GM23338 (cell line): Measurements from ENCODE around the gene STRN4. TPM values are rescaled to one million over a fixed set of nuclear protein-coding genes. Genes with fewer than 3 reads are reported as not detected.

ENCODE experiments used
- ATAC-seq: fragments of 200-7000 bp; cut with Tn5 transposase; 3 replicates; pipeline ENCODE4 v1.9.1; 2020
- DNase-seq: peaks from one replicate; pipeline ENCODE4 v3.0.0-alpha.2; 2015; ENCODE audit warnings: low spot score
- H2AFZ ChIP-seq: fragments of 200-600 bp; sonication (generic); 2 replicates; pipeline ENCODE4 v1.8.0; 2016; ENCODE audit warnings: antibody characterized with exemption, mild to moderate bottlenecking, moderate library complexity
- H3F3A ChIP-seq: fragments of 200-600 bp; sonication (generic); replicated peaks from 2 replicates; pipeline ENCODE4 v1.8.0; 2017; ENCODE audit warnings: antibody characterized with exemption, mixed run types, low read depth
- H3K27ac ChIP-seq: fragments of 200-600 bp; sonication (generic); 2 replicates; pipeline ENCODE4 v1.6.1; 2016; ENCODE audit warnings: low read depth
- H3K27me3 ChIP-seq: fragments of 200-600 bp; sonication (generic); 2 replicates; pipeline ENCODE4 v1.8.0; 2016; ENCODE audit warnings: mild to moderate bottlenecking, mixed run types, moderate library complexity; ENCODE audit not compliant: insufficient read depth
- H3K36me3 ChIP-seq: fragments of 200-600 bp; sonication (generic); 2 replicates; pipeline ENCODE4 v1.8.0; 2016; ENCODE audit warnings: mild to moderate bottlenecking; ENCODE audit not compliant: insufficient read depth
- H3K4me1 ChIP-seq: fragments of 200-600 bp; sonication (generic); 2 replicates; pipeline ENCODE4 v1.8.0; 2016; ENCODE audit warnings: mild to moderate bottlenecking, moderate library complexity; ENCODE audit not compliant: insufficient read depth
- H3K4me2 ChIP-seq: fragments of 200-600 bp; sonication (generic); 2 replicates; pipeline ENCODE4 v1.7.1; 2017; ENCODE audit warnings: mixed run types
- H3K4me3 ChIP-seq: fragments of 200-600 bp; sonication (generic); 2 replicates; pipeline ENCODE4 v1.6.1; 2016; ENCODE audit warnings: mixed run types
- H3K79me2 ChIP-seq: fragments of 200-600 bp; sonication (generic); replicated peaks from 2 replicates; pipeline ENCODE4 v1.8.0; 2017; ENCODE audit warnings: mild to moderate bottlenecking; ENCODE audit not compliant: insufficient read depth
- H3K9me2 ChIP-seq: fragments of 200-600 bp; sonication (generic); 2 replicates; pipeline ENCODE4 v1.8.0; 2017; ENCODE audit not compliant: insufficient read depth
- H4K20me1 ChIP-seq: fragments of 200-600 bp; sonication (generic); replicated peaks from 2 replicates; pipeline ENCODE4 v1.8.0; 2017; ENCODE audit warnings: mild to moderate bottlenecking; ENCODE audit not compliant: insufficient read depth
- H3K27ac Mint-ChIP-seq: 2 replicates; pipeline ENCODE4 v1.8.0; 2020; ENCODE audit warnings: inconsistent platforms, mild to moderate bottlenecking, moderate library complexity, mixed read lengths
- H3K27me3 Mint-ChIP-seq: 3 replicates; pipeline ENCODE4 v1.8.0; 2022; ENCODE audit warnings: low read depth, mild to moderate bottlenecking, moderate library complexity, mixed read lengths, inconsistent platforms; ENCODE audit not compliant: insufficient read depth, poor library complexity
- H3K36me3 Mint-ChIP-seq: 3 replicates; pipeline ENCODE4 v1.8.0; 2021; ENCODE audit warnings: low read depth, mild to moderate bottlenecking, inconsistent platforms, moderate library complexity, mixed read lengths
- H3K4me1 Mint-ChIP-seq: 3 replicates; pipeline ENCODE4 v1.8.0; 2020; ENCODE audit warnings: mild to moderate bottlenecking, inconsistent platforms, mixed read lengths
- H3K4me3 Mint-ChIP-seq: 3 replicates; pipeline ENCODE4 v1.8.0; 2021; ENCODE audit warnings: moderate library complexity, mild to moderate bottlenecking, inconsistent platforms, mixed read lengths
- H3K9me3 Mint-ChIP-seq: 3 replicates; pipeline ENCODE4 v1.8.0; 2020; ENCODE audit warnings: moderate library complexity, mild to moderate bottlenecking, inconsistent platforms, mixed read lengths
- CREB1 ChIP-seq: fragments of 250-450 bp; sonication (Bioruptor Pico); IDR thresholded peaks from 2 replicates; pipeline ENCODE4 v1.5.0; 2020; ENCODE audit warnings: low read depth, mild to moderate bottlenecking, moderate library complexity
- EZH2 ChIP-seq: fragments of 200-600 bp; sonication (generic); IDR thresholded peaks from one replicate; pipeline ENCODE4 v1.8.0; 2017; ENCODE audit warnings: antibody characterized with exemption, mild to moderate bottlenecking, low read depth; ENCODE audit not compliant: unreplicated experiment
- NANOG ChIP-seq: IDR thresholded peaks from 2 replicates; pipeline ENCODE4 v1.6.1; 2016; ENCODE audit warnings: antibody characterized with exemption, borderline replicate concordance
- STAT1 ChIP-seq: IDR thresholded peaks from one replicate; pipeline ENCODE4 v1.6.1; 2016; ENCODE audit warnings: antibody characterized with exemption; ENCODE audit not compliant: unreplicated experiment
- ZNF331 ChIP-seq: fragments of 250-450 bp; sonication (Bioruptor Pico); IDR thresholded peaks from 2 replicates; pipeline ENCODE4 v1.5.0; 2020; ENCODE audit warnings: low read depth, mild to moderate bottlenecking, moderate library complexity
- polyA plus RNA-seq: library from polyadenylated mRNA; unstranded; fragments of >200 nt; fragmentation: Nextera tagmentation; extraction: Ambion mirVana; gene quantifications from 2 replicates; pipeline ENCODE4 v1.2.1, GENCODE V29; 2016
- total RNA-seq: library from RNA; depleted of rRNA; stranded (reverse); fragments of >200 nt; shearing (Covaris generic); gene quantifications from 2 replicates; pipeline ENCODE4 v1.2.3, GENCODE V29; 2014
- TF ChIP-seq, protein P1 (sequence below), 2 experiments: fragments of 200-600 bp in 1 of 2; sonication (generic) in 1 of 2; conservative IDR thresholded peaks; 2 replicates each; pipeline versions ENCODE4 v1.5.1 to v1.6.1; 2016 to 2017; ENCODE audit warnings: antibody characterized with exemption in 2 of 2, low read depth in 2 of 2, mild to moderate bottlenecking in 2 of 2, moderate library complexity in 1 of 2
- TF ChIP-seq, protein P2 (sequence below): IDR thresholded peaks from 2 replicates; pipeline ENCODE4 v1.6.1; 2016; ENCODE audit warnings: antibody characterized with exemption
- TF ChIP-seq, protein P3 (sequence below): IDR thresholded peaks from one replicate; pipeline ENCODE4 v1.6.1; 2018; ENCODE audit warnings: antibody characterized with exemption; ENCODE audit not compliant: unreplicated experiment
- TF ChIP-seq, protein P4 (sequence below): fragments of 250-450 bp; sonication (Bioruptor Pico); IDR thresholded peaks from 2 replicates; pipeline ENCODE4 v1.5.0; 2020; ENCODE audit warnings: mild to moderate bottlenecking, moderate library complexity

Gene STRN4
- total and polyA plus RNA-seq, 2 experiments from 2014 or later = 62.1 to 140 TPM

DNA sequence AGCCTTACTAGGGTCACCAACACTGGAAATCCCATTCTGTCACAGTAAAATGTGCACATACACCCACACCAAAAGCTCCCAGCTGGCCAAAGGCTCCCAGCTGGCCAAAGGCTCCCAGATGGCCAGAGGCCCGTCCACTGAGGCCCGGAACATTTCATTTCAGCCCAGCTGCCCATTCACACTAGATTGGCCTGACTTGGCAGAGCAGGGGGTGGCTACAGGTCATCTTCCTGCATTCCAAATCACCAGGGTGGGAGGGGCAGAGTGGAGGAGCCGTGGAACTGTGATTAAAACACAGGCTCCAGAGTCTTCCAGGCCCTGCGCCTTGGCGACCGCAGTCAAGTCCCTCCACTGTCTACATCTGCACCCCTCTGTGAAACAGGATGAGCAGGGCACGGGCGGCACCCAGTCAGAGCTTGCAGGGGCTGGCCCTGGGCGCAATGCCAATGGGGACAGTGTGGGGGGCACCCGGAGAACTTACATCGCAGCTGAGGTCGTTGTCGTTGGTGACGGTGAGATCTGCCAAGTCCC, 19.2 kb downstream of the STRN4 start (continued):
- TF ChIP-seq, protein P1, sequence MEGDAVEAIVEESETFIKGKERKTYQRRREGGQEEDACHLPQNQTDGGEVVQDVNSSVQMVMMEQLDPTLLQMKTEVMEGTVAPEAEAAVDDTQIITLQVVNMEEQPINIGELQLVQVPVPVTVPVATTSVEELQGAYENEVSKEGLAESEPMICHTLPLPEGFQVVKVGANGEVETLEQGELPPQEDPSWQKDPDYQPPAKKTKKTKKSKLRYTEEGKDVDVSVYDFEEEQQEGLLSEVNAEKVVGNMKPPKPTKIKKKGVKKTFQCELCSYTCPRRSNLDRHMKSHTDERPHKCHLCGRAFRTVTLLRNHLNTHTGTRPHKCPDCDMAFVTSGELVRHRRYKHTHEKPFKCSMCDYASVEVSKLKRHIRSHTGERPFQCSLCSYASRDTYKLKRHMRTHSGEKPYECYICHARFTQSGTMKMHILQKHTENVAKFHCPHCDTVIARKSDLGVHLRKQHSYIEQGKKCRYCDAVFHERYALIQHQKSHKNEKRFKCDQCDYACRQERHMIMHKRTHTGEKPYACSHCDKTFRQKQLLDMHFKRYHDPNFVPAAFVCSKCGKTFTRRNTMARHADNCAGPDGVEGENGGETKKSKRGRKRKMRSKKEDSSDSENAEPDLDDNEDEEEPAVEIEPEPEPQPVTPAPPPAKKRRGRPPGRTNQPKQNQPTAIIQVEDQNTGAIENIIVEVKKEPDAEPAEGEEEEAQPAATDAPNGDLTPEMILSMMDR (conservative IDR thresholded peaks at IDR 0.05; ENCODE audit: low read depth in 2 of 2) = no peak
- no peak for TF ChIP-seq STAT1
- TF ChIP-seq NANOG = no peak
- TF ChIP-seq, protein P2, sequence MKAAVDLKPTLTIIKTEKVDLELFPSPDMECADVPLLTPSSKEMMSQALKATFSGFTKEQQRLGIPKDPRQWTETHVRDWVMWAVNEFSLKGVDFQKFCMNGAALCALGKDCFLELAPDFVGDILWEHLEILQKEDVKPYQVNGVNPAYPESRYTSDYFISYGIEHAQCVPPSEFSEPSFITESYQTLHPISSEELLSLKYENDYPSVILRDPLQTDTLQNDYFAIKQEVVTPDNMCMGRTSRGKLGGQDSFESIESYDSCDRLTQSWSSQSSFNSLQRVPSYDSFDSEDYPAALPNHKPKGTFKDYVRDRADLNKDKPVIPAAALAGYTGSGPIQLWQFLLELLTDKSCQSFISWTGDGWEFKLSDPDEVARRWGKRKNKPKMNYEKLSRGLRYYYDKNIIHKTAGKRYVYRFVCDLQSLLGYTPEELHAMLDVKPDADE = no peak
- TF ChIP-seq, protein P3, sequence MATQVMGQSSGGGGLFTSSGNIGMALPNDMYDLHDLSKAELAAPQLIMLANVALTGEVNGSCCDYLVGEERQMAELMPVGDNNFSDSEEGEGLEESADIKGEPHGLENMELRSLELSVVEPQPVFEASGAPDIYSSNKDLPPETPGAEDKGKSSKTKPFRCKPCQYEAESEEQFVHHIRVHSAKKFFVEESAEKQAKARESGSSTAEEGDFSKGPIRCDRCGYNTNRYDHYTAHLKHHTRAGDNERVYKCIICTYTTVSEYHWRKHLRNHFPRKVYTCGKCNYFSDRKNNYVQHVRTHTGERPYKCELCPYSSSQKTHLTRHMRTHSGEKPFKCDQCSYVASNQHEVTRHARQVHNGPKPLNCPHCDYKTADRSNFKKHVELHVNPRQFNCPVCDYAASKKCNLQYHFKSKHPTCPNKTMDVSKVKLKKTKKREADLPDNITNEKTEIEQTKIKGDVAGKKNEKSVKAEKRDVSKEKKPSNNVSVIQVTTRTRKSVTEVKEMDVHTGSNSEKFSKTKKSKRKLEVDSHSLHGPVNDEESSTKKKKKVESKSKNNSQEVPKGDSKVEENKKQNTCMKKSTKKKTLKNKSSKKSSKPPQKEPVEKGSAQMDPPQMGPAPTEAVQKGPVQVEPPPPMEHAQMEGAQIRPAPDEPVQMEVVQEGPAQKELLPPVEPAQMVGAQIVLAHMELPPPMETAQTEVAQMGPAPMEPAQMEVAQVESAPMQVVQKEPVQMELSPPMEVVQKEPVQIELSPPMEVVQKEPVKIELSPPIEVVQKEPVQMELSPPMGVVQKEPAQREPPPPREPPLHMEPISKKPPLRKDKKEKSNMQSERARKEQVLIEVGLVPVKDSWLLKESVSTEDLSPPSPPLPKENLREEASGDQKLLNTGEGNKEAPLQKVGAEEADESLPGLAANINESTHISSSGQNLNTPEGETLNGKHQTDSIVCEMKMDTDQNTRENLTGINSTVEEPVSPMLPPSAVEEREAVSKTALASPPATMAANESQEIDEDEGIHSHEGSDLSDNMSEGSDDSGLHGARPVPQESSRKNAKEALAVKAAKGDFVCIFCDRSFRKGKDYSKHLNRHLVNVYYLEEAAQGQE = no peak

DNA sequence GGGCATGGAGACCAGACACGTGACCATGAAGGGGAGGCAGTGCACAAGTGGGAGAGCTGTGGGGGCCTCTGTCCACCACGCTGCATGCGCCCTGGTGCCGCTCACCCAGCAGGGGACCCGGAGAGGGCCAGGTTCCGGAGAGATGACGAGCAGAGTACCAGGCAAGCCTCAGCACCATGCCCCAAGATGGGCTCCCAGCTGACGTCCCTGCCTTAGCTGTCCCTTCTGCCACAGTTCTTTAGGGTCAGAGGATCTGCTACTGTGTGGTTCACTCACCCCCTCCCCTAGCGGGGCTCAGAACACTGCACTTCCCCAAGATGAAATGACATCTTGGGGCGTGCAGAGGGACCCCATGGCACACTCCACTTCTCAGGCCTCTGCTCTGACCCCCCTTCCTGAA, 19.7 kb downstream of the STRN4 start:
- peaks cover 3% of the 10 kb centered on the region; the same call in 1 of the 3 replicates for H3K9me3 Mint-ChIP-seq
- Histone ChIP-seq H3K4me3 (no peak overlapping the region), H3K27ac (no peak overlapping the region), H3K79me2 (0 out of 2 replicates have a peak, but pooled peaks cover 7% of the 10 kb centered on the region), H2AFZ (no peak overlapping the region), H3K27me3 (no peaks in the 10 kb centered on the region), H3K4me2 (no peak overlapping the region), H3K9me2 (no peaks in the 10 kb centered on the region), H3F3A (peaks cover 3% of the 10 kb centered on the region; the same call in 1 of the 2 replicates), H3K36me3 (peaks cover 15% of the 10 kb centered on the region; the same call in 1 of the 2 replicates), H3K4me1 (no peaks in the 10 kb centered on the region), H4K20me1 (peaks cover 14% of the 10 kb centered on the region)
- DNase-seq (no peak), ATAC-seq (no peak)
- H3K4me3 Mint-ChIP-seq = peak overlapping the region; percentile 16; the same call in 1 of the 3 replicates
- peak overlapping the region; percentile 88 for H3K27ac Mint-ChIP-seq
- peaks cover 24% of the 10 kb centered on the region for H3K4me1 Mint-ChIP-seq
- H3K27me3 Mint-ChIP-seq = peaks cover 9% of the 10 kb centered on the region
- H3K36me3 Mint-ChIP-seq = peaks cover 80% of the 10 kb centered on the region
- no peak for TF ChIP-seq CREB1 (CRISPR knock-in tag)
- TF ChIP-seq ZNF331 (CRISPR knock-in tag) = no peak
- TF ChIP-seq, protein P4, sequence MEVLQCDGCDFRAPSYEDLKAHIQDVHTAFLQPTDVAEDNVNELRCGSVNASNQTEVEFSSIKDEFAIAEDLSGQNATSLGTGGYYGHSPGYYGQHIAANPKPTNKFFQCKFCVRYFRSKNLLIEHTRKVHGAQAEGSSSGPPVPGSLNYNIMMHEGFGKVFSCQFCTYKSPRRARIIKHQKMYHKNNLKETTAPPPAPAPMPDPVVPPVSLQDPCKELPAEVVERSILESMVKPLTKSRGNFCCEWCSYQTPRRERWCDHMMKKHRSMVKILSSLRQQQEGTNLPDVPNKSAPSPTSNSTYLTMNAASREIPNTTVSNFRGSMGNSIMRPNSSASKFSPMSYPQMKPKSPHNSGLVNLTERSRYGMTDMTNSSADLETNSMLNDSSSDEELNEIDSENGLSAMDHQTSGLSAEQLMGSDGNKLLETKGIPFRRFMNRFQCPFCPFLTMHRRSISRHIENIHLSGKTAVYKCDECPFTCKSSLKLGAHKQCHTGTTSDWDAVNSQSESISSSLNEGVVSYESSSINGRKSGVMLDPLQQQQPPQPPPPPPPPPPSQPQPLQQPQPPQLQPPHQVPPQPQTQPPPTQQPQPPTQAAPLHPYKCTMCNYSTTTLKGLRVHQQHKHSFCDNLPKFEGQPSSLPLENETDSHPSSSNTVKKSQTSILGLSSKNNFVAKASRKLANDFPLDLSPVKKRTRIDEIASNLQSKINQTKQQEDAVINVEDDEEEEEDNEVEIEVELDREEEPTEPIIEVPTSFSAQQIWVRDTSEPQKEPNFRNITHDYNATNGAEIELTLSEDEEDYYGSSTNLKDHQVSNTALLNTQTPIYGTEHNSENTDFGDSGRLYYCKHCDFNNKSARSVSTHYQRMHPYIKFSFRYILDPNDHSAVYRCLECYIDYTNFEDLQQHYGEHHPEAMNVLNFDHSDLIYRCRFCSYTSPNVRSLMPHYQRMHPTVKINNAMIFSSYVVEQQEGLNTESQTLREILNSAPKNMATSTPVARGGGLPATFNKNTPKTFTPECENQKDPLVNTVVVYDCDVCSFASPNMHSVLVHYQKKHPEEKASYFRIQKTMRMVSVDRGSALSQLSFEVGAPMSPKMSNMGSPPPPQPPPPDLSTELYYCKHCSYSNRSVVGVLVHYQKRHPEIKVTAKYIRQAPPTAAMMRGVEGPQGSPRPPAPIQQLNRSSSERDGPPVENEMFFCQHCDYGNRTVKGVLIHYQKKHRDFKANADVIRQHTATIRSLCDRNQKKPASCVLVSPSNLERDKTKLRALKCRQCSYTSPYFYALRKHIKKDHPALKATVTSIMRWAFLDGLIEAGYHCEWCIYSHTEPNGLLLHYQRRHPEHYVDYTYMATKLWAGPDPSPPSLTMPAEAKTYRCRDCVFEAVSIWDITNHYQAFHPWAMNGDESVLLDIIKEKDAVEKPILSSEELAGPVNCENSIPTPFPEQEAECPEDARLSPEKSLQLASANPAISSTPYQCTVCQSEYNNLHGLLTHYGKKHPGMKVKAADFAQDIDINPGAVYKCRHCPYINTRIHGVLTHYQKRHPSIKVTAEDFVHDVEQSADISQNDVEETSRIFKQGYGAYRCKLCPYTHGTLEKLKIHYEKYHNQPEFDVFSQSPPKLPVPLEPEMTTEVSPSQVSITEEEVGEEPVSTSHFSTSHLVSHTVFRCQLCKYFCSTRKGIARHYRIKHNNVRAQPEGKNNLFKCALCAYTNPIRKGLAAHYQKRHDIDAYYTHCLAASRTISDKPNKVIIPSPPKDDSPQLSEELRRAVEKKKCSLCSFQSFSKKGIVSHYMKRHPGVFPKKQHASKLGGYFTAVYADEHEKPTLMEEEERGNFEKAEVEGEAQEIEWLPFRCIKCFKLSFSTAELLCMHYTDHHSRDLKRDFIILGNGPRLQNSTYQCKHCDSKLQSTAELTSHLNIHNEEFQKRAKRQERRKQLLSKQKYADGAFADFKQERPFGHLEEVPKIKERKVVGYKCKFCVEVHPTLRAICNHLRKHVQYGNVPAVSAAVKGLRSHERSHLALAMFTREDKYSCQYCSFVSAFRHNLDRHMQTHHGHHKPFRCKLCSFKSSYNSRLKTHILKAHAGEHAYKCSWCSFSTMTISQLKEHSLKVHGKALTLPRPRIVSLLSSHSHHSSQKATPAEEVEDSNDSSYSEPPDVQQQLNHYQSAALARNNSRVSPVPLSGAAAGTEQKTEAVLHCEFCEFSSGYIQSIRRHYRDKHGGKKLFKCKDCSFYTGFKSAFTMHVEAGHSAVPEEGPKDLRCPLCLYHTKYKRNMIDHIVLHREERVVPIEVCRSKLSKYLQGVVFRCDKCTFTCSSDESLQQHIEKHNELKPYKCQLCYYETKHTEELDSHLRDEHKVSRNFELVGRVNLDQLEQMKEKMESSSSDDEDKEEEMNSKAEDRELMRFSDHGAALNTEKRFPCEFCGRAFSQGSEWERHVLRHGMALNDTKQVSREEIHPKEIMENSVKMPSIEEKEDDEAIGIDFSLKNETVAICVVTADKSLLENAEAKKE (CRISPR knock-in tag) = no peak
- TF ChIP-seq, protein P2 = no peak
- no peak for TF ChIP-seq EZH2
